ENCODE data around the gene GPD2. TPM values are rescaled to one million over a fixed set of nuclear protein-coding genes. Genes with fewer than 3 reads are reported as not detected.

The GPD2 gene
- total RNA-seq, 2 experiments from 2014 or later = 33.5 to 40.9 TPM

- intact Hi-C loops (cut with micrococcal nuclease) = no loop called here
- Mint-ChIP-seq H3K27ac (no peak overlapping the region), H3K4me1 (ENCODE audit: low read depth) (peaks cover 17% of the 10 kb centered on the region), H3K9me3 (no peaks in the 10 kb centered on the region), H3K4me3 (no peak overlapping the region), H3K36me3 (ENCODE audit: low read depth) (no peaks in the 10 kb centered on the region), H3K27me3 (peaks cover 5% of the 10 kb centered on the region)
- CTCF ChIA-PET = no interaction called here
- TF ChIP-seq, protein P1, sequence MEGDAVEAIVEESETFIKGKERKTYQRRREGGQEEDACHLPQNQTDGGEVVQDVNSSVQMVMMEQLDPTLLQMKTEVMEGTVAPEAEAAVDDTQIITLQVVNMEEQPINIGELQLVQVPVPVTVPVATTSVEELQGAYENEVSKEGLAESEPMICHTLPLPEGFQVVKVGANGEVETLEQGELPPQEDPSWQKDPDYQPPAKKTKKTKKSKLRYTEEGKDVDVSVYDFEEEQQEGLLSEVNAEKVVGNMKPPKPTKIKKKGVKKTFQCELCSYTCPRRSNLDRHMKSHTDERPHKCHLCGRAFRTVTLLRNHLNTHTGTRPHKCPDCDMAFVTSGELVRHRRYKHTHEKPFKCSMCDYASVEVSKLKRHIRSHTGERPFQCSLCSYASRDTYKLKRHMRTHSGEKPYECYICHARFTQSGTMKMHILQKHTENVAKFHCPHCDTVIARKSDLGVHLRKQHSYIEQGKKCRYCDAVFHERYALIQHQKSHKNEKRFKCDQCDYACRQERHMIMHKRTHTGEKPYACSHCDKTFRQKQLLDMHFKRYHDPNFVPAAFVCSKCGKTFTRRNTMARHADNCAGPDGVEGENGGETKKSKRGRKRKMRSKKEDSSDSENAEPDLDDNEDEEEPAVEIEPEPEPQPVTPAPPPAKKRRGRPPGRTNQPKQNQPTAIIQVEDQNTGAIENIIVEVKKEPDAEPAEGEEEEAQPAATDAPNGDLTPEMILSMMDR (IDR thresholded peaks at IDR 0.05) = no peak
- DNase-seq (no peak), ATAC-seq (no peak)
- POLR2A ChIA-PET = interaction anchor here (0.6 kb wide), 1 partner anchor 585 kb away, joined by 3 read pairs; no protein-coding TSS in a partner anchor
These were observed 9.1 kb upstream of the GPD2 start for GRCh38 chr2:156427074-156427473.

DNA sequence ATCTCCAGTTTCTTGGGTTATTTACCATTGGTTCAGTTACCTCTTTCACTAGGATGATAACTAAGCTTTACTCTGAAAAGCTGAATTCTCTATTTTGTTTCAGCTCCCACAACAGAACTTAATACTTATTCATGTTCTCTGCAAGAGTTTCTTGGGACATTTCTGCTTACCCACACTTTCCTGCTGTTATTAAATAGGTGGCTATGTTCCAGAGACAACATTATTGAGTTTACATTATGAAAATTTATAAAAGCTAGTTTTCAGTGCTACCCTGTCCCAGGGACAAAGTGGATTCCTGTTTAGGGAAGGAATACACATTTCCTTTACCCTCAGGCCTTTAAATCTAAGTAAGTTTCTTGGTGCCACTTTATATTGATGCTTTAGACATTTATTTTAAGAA, 7.0 kb upstream of the GPD2 start:
- TF ChIP-seq, protein P1 (IDR thresholded peaks at IDR 0.05) = no peak
- H3K4me3 Mint-ChIP-seq = no peak overlapping the region
- H3K9me3 Mint-ChIP-seq = no peaks in the 10 kb centered on the region
- H3K27ac Mint-ChIP-seq = no peak overlapping the region
- H3K4me1 Mint-ChIP-seq (ENCODE audit: low read depth) = peaks cover 14% of the 10 kb centered on the region
- POLR2A ChIA-PET = no interaction called here
- intact Hi-C loops (cut with micrococcal nuclease) = no loop called here
- peaks cover 2% of the 10 kb centered on the region for H3K27me3 Mint-ChIP-seq
- DNase-seq = no peak
- no peaks in the 10 kb centered on the region for H3K36me3 Mint-ChIP-seq (ENCODE audit: low read depth)
- CTCF ChIA-PET = interaction anchor here (1.9 kb wide), 1 partner anchor 160 kb away, joined by 8 read pairs; no protein-coding TSS in a partner anchor
- no peak for ATAC-seq

GRCh38 chr2:156430236-156430979, 5.8 kb upstream of the GPD2 start:
- Mint-ChIP-seq H3K9me3 (no peaks in the 10 kb centered on the region), H3K27ac (no peak overlapping the region), H3K4me3 (no peak overlapping the region), H3K36me3 (ENCODE audit: low read depth) (no peaks in the 10 kb centered on the region), H3K4me1 (ENCODE audit: low read depth) (peaks cover 16% of the 10 kb centered on the region), H3K27me3 (no peaks in the 10 kb centered on the region)
- TF ChIP-seq, protein P1 (IDR thresholded peaks at IDR 0.05) = no peak
- POLR2A ChIA-PET = no interaction called here
- ATAC-seq = no peak
- no peak for DNase-seq
- CTCF ChIA-PET = interaction anchor here (1.6 to 1.9 kb wide), 2 partner anchors 96 to 159 kb away, joined by 5 to 8 read pairs; no protein-coding TSS in a partner anchor
- intact Hi-C loops (cut with micrococcal nuclease) = loop anchor here (10.0 kb wide), 1 partner anchor 154 kb away; no protein-coding TSS in a partner anchor

- intact Hi-C loops (cut with micrococcal nuclease) = loop anchor here (10.0 kb wide), 1 partner anchor 154 kb away; no protein-coding TSS in a partner anchor
- no peaks in the 10 kb centered on the region for H3K27me3 Mint-ChIP-seq
- DNase-seq = no peak
- H3K27ac Mint-ChIP-seq = no peak overlapping the region
- peaks cover 16% of the 10 kb centered on the region for H3K4me1 Mint-ChIP-seq (ENCODE audit: low read depth)
- TF ChIP-seq, protein P1 (IDR thresholded peaks at IDR 0.05) = no peak
- H3K9me3 Mint-ChIP-seq = no peaks in the 10 kb centered on the region
- POLR2A ChIA-PET = no interaction called here
- CTCF ChIA-PET = interaction anchor here (1.6 kb wide), 1 partner anchor 96 kb away, joined by 5 read pairs; no protein-coding TSS in a partner anchor
- H3K36me3 Mint-ChIP-seq (ENCODE audit: low read depth) = no peaks in the 10 kb centered on the region
- ATAC-seq = peak; percentile 20
- no peak overlapping the region for H3K4me3 Mint-ChIP-seq
These were observed 5.2 kb upstream of the GPD2 start for GRCh38 chr2:156430980-156431358.
